ENCODE results near the gene ZNF543. TPM values are rescaled to one million over a fixed set of nuclear protein-coding genes. Genes with fewer than 3 reads are reported as not detected.

ZNF543 gene
- total RNA-seq = 11.6 and 11.7 TPM in 2 replicates

GRCh38 chr19:57320180-57321084 lies at the start of gene ZNF543:
ZNF543 (plus strand) TSS chr19:57320472; CDS start chr19:57320854, 382 bp downstream.

GRCh38 chr19:57280165-57280961 lies 39.9 kb upstream of the ZNF543 start, which contains the start of gene ZNF460:
ZNF460 (plus strand) TSS chr19:57280485; CDS start chr19:57280807, 322 bp downstream.

GRCh38 chr19:57350877-57351805 lies 30.9 kb downstream of the ZNF543 start, which contains the start of gene ZNF304:
ZNF304 (plus strand) TSS chr19:57351271; CDS start chr19:57351665, 394 bp downstream.

GRCh38 chr19:57362997-57363687 lies 42.9 kb downstream of the ZNF543 start, which contains the start of the genes TRAPPC2B and ZNF547:
TRAPPC2B (plus strand) TSS chr19:57363551; CDS start chr19:57364834, 1,283 bp downstream.
ZNF547 (plus strand) TSS chr19:57363551; CDS start chr19:57368556, 5,005 bp downstream.

Other genes starting within 250 kb of the ZNF543 start
- not detected in 2 replicates for gene USP29, start 200.5 kb upstream of the ZNF543 start, total RNA-seq
- gene ZIM3, start 175.3 kb upstream of the ZNF543 start, total RNA-seq = not detected in 2 replicates
- gene DUXA, start 153.0 kb upstream of the ZNF543 start, total RNA-seq = not detected in 2 replicates
- 22.8 and 31.9 TPM in 2 replicates for gene ZNF264, start 129.0 kb upstream of the ZNF543 start, total RNA-seq
- 0.22 and 1.0 TPM in 2 replicates for gene AURKC, start 89.4 kb upstream of the ZNF543 start, total RNA-seq
- gene ZNF805, start 79.8 kb upstream of the ZNF543 start, total RNA-seq = 32.5 and 36.5 TPM in 2 replicates
- gene ZNF460, start 40.0 kb upstream of the ZNF543 start, total RNA-seq = 96.5 and 103 TPM in 2 replicates
- 7.9 and 10.9 TPM in 2 replicates for gene ZNF304, start 30.8 kb downstream of the ZNF543 start, total RNA-seq
- 10.2 and 11.2 TPM in 2 replicates for gene TRAPPC2B, start 43.1 kb downstream of the ZNF543 start, total RNA-seq
- 3.6 and 5.3 TPM in 2 replicates for gene ZNF547, start 43.1 kb downstream of the ZNF543 start, total RNA-seq
- gene ZNF548, start 69.4 kb downstream of the ZNF543 start, total RNA-seq = 16.6 and 19.7 TPM in 2 replicates
- gene ZNF17, start 90.7 kb downstream of the ZNF543 start, total RNA-seq = 8.3 and 14.0 TPM in 2 replicates
- gene ZNF749, start 114.9 kb downstream of the ZNF543 start, total RNA-seq = 7.4 and 12.5 TPM in 2 replicates
- gene VN1R1, start 136.7 kb downstream of the ZNF543 start, total RNA-seq = 0.22 and 0.86 TPM in 2 replicates
- gene ZNF772, start 157.1 kb downstream of the ZNF543 start, total RNA-seq = 13.1 and 16.8 TPM in 2 replicates
- gene ZNF419, start 167.3 kb downstream of the ZNF543 start, total RNA-seq = 7.9 and 13.0 TPM in 2 replicates
- gene ZNF773, start 179.5 kb downstream of the ZNF543 start, total RNA-seq = 15.2 and 32.8 TPM in 2 replicates
- 3.9 and 6.9 TPM in 2 replicates for gene ZNF549, start 206.9 kb downstream of the ZNF543 start, total RNA-seq
- gene ZNF550, start 239.4 kb downstream of the ZNF543 start, total RNA-seq = 8.4 and 9.6 TPM in 2 replicates